ENCODE measurements around the gene KBTBD12.

The KBTBD12 gene

GRCh38 chr3:127914584-127914983 is 448 bp upstream of the KBTBD12 start:
- no peaks in the 10 kb centered on the region for H3K9me3 ChIP-seq (ENCODE audit: control insufficient read depth, low read length)
- H3K9ac ChIP-seq = no peak overlapping the region
- H3K4me2 ChIP-seq (ENCODE audit: low read length) = peak overlapping the region; percentile 74
- TF ChIP-seq CTCF (IDR thresholded peaks at IDR 0.05) = no peak
- H2AFZ ChIP-seq = no peak overlapping the region
- no peaks in the 10 kb centered on the region for H3K4me1 ChIP-seq
- no peaks in the 10 kb centered on the region for H3K36me3 ChIP-seq (ENCODE audit: control insufficient read depth, insufficient read depth, low read length)
- H3K27ac ChIP-seq = no peak overlapping the region
- no peaks in the 10 kb centered on the region for H3K27me3 ChIP-seq (ENCODE audit: control insufficient read depth, insufficient read depth, low read length)
- H3K79me2 ChIP-seq = no peaks in the 10 kb centered on the region
- H3K4me3 ChIP-seq (ENCODE audit: low read depth, low read length) = peak overlapping the region; percentile 37

DNA sequence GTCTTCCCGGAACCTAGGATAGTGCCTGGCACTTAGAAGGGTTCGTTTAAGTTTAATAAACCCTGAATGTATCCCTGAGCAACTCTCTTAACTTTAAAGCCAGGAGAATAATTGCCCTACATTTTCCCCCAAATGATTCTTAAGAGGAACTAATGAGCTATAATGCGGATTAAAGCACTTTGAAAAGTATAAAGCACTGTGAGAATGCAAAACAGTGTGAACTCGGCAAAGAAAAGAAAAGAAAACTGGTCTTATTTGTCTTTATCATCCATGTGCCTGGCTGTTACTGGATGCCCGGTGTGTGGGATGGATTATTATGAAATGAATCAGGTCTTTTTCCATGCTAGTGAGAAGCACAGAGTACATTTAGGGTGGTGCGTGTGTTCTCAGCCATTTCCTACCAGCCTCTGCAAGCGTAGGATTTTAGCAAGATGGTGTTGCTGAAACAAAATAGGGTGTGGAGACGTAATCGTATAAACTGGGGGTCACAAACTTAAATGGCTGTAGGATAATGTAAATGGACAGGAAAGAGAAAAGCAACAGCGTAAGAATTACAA is 983 bp downstream of the KBTBD12 start:
- no peak overlapping the region for H3K27ac ChIP-seq
- H3K4me3 ChIP-seq (ENCODE audit: low read depth, low read length) = no peak overlapping the region
- H3K36me3 ChIP-seq (ENCODE audit: control insufficient read depth, insufficient read depth, low read length) = no peaks in the 10 kb centered on the region
- no peak overlapping the region for H3K4me2 ChIP-seq (ENCODE audit: low read length)
- H3K27me3 ChIP-seq (ENCODE audit: control insufficient read depth, insufficient read depth, low read length) = no peaks in the 10 kb centered on the region
- H3K9me3 ChIP-seq (ENCODE audit: control insufficient read depth, low read length) = no peaks in the 10 kb centered on the region
- no peaks in the 10 kb centered on the region for H3K79me2 ChIP-seq
- no peak overlapping the region for H2AFZ ChIP-seq
- no peak for TF ChIP-seq CTCF (IDR thresholded peaks at IDR 0.05)
- H3K9ac ChIP-seq = no peak overlapping the region
- H3K4me1 ChIP-seq = no peaks in the 10 kb centered on the region

GRCh38 chr3:127920738-127921137 is 5.7 kb downstream of the KBTBD12 start:
- no peaks in the 10 kb centered on the region for H3K79me2 ChIP-seq
- no peak overlapping the region for H3K9ac ChIP-seq
- H3K4me1 ChIP-seq = no peaks in the 10 kb centered on the region
- no peak overlapping the region for H3K27ac ChIP-seq
- no peaks in the 10 kb centered on the region for H3K9me3 ChIP-seq (ENCODE audit: control insufficient read depth, low read length)
- no peak overlapping the region for H2AFZ ChIP-seq
- H3K36me3 ChIP-seq (ENCODE audit: control insufficient read depth, insufficient read depth, low read length) = no peaks in the 10 kb centered on the region
- no peak for TF ChIP-seq CTCF (IDR thresholded peaks at IDR 0.05)
- H3K27me3 ChIP-seq (ENCODE audit: control insufficient read depth, insufficient read depth, low read length) = no peaks in the 10 kb centered on the region
- no peak overlapping the region for H3K4me3 ChIP-seq (ENCODE audit: low read depth, low read length)
- no peak overlapping the region for H3K4me2 ChIP-seq (ENCODE audit: low read length)

DNA sequence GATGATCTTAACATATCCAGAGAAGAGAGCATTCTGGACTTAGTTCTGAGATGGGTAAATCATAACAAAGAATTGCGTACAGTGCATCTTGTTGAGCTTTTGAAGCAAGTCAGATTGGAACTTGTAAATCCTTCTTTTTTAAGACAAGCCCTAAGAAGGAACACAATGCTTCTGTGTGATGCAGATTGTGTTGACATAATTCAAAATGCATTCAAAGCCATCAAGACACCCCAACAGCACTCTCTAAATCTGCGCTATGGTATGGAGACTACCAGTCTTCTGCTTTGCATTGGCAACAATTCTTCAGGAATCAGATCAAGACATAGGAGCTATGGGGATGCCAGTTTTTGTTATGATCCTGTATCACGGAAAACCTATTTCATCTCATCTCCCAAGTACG is 8.6 kb downstream of the KBTBD12 start:
- H3K27ac ChIP-seq = no peak overlapping the region
- H3K36me3 ChIP-seq (ENCODE audit: control insufficient read depth, insufficient read depth, low read length) = no peaks in the 10 kb centered on the region
- no peak overlapping the region for H3K4me2 ChIP-seq (ENCODE audit: low read length)
- no peaks in the 10 kb centered on the region for H3K27me3 ChIP-seq (ENCODE audit: control insufficient read depth, insufficient read depth, low read length)
- no peaks in the 10 kb centered on the region for H3K4me1 ChIP-seq
- no peak overlapping the region for H3K4me3 ChIP-seq (ENCODE audit: low read depth, low read length)
- no peak for TF ChIP-seq CTCF (IDR thresholded peaks at IDR 0.05)
- no peak overlapping the region for H3K9ac ChIP-seq
- H3K79me2 ChIP-seq = no peaks in the 10 kb centered on the region
- no peaks in the 10 kb centered on the region for H3K9me3 ChIP-seq (ENCODE audit: control insufficient read depth, low read length)
- H2AFZ ChIP-seq = no peak overlapping the region

GRCh38 chr3:127925384-127925783 is 10.4 kb downstream of the KBTBD12 start:
- Histone ChIP-seq H3K4me1 (no peaks in the 10 kb centered on the region), H3K27me3 (ENCODE audit: control insufficient read depth, insufficient read depth, low read length) (no peaks in the 10 kb centered on the region), H3K4me2 (ENCODE audit: low read length) (no peak overlapping the region), H3K36me3 (ENCODE audit: control insufficient read depth, insufficient read depth, low read length) (no peaks in the 10 kb centered on the region), H2AFZ (no peak overlapping the region), H3K27ac (no peak overlapping the region), H3K9ac (no peak overlapping the region), H3K4me3 (ENCODE audit: low read depth, low read length) (no peak overlapping the region), H3K79me2 (no peaks in the 10 kb centered on the region), H3K9me3 (ENCODE audit: control insufficient read depth, low read length) (no peaks in the 10 kb centered on the region)
- no peak for TF ChIP-seq CTCF (IDR thresholded peaks at IDR 0.05)

Data from parathyroid adenoma (tissue), 2 donors.